Activated T-helper 2 cell treated with anti-CD3 and anti-CD28 coated beads, Interferon-gamma antibody, Interleukin-2, Interleukin-4, amounts not matched to agents 10 μg/mL and 5 μg/mL and 100 μg/mL, durations not matched to agents 14 hours and 24 hours and 36 hours (primary cell): ENCODE measurements around the gene AAMP. TPM values are rescaled to one million over a fixed set of nuclear protein-coding genes. Genes with fewer than 3 reads are reported as not detected.

Experiments
- DNase-seq: peaks from one replicate; pipeline ENCODE4 v3.0.0; 2021; ENCODE audit warnings: low spot score
- H3K27ac Mint-ChIP-seq: one replicate; pipeline ENCODE4 v1.8.0; 2021; ENCODE audit warnings: mixed read lengths
- H3K27me3 Mint-ChIP-seq: one replicate; pipeline ENCODE4 v1.8.0; 2021; ENCODE audit warnings: low read depth, mixed read lengths
- H3K36me3 Mint-ChIP-seq: one replicate; pipeline ENCODE4 v1.8.0; 2021; ENCODE audit warnings: low read depth, mixed read lengths
- H3K4me1 Mint-ChIP-seq: one replicate; pipeline ENCODE4 v1.8.0; 2021; ENCODE audit warnings: low read depth, mixed read lengths
- H3K4me3 Mint-ChIP-seq: one replicate; pipeline ENCODE4 v1.8.0; 2021; ENCODE audit warnings: low read depth, mild to moderate bottlenecking, moderate library complexity, mixed read lengths
- H3K9me3 Mint-ChIP-seq: one replicate; pipeline ENCODE4 v1.8.0; 2021; ENCODE audit warnings: mixed read lengths
- intact Hi-C: fragments of 100-400 bp; cut with micrococcal nuclease; formaldehyde crosslinking; loops from one replicate; pipeline ENCODE4 v1.15.1; 2023
- total RNA-seq: library from RNA; stranded (reverse); gene quantifications from 2 replicates; pipeline ENCODE4 v1.2.3, GENCODE V29; 2022

AAMP gene
- total RNA-seq, 1 donor from 2014 or later: 82.4 TPM

DNA sequence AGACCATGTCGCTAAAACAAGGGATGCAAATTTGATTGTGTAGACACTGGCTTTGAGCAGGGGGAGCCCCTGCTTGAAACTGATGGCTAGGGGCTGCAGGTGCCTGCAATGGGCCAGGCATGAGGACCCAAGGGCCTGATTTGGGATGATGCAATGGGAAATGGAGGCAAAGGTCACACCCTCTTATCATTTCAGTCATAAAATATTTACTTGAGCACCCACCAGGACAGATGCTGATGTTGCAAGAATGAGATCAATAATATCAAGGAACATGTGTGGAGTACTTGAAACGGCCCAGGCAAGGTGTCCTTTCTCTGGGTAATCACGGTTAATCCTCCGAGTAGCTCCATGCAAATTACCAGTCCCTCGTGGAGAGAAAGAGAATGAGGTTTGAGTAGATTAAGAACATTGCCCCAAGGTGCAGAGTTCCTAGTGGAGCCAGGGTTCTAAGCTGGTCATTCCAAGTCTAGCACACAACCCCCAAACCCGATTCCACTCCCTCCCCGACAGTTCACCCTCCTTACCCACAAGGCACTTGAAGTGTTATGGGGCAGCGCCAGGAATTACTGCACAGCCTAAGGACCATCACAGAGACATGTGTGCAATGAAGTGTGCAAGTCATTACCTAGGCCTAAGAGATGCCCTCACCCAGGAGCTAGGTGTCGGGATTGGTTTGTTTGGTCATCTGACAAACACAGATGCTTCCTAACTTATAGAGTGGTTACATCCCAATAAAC, 36.4 kb upstream of the AAMP start:
- Mint-ChIP-seq H3K36me3 (no peaks in the 10 kb centered on the region), H3K27ac (no peak overlapping the region), H3K4me3 (no peak overlapping the region), H3K9me3 (no peaks in the 10 kb centered on the region), H3K4me1 (peaks cover 5% of the 10 kb centered on the region), H3K27me3 (peaks cover 2% of the 10 kb centered on the region)
- DNase-seq: no peak
- intact Hi-C loops: no loop called here

- Mint-ChIP-seq H3K36me3 (no peaks in the 10 kb centered on the region), H3K27ac (no peak overlapping the region), H3K9me3 (no peaks in the 10 kb centered on the region), H3K27me3 (peaks cover 2% of the 10 kb centered on the region), H3K4me1 (peaks cover 8% of the 10 kb centered on the region), H3K4me3 (no peak overlapping the region)
- no peak for DNase-seq
- intact Hi-C loops: no loop called here
Observed at GRCh38 chr2:218305383-218305782, 35.4 kb upstream of the AAMP start.

- intact Hi-C loops: loop anchor here (1.0 kb wide), 4 partner anchors 11 to 347 kb away; partner anchors contain the start of gene CATIP
- Mint-ChIP-seq H3K27ac (peak overlapping the region; percentile 33), H3K36me3 (no peaks in the 10 kb centered on the region), H3K4me1 (peaks cover 5% of the 10 kb centered on the region), H3K4me3 (no peak overlapping the region), H3K27me3 (no peaks in the 10 kb centered on the region), H3K9me3 (no peaks in the 10 kb centered on the region)
- peak; percentile 80 for DNase-seq
Observed at GRCh38 chr2:218301176-218301819, 31.4 kb upstream of the AAMP start.

GRCh38 chr2:218300141-218300540, 30.2 kb upstream of the AAMP start:
- Mint-ChIP-seq H3K27me3 (no peaks in the 10 kb centered on the region), H3K4me3 (no peak overlapping the region), H3K4me1 (peaks cover 8% of the 10 kb centered on the region), H3K9me3 (no peaks in the 10 kb centered on the region), H3K27ac (no peak overlapping the region), H3K36me3 (no peaks in the 10 kb centered on the region)
- intact Hi-C loops: no loop called here
- DNase-seq: no peak

- Mint-ChIP-seq H3K4me1 (peaks cover 15% of the 10 kb centered on the region), H3K36me3 (no peaks in the 10 kb centered on the region), H3K27me3 (no peaks in the 10 kb centered on the region), H3K27ac (no peak overlapping the region), H3K9me3 (no peaks in the 10 kb centered on the region), H3K4me3 (no peak overlapping the region)
- DNase-seq: no peak
- intact Hi-C loops: no loop called here
Observed at GRCh38 chr2:218298314-218298875, 28.5 kb upstream of the AAMP start.

- no peak for DNase-seq
Observed at GRCh38 chr2:218296847-218297246, 26.9 kb upstream of the AAMP start.

GRCh38 chr2:218296200-218296599, 26.3 kb upstream of the AAMP start:
- H3K4me1 Mint-ChIP-seq: peaks cover 20% of the 10 kb centered on the region
- no peaks in the 10 kb centered on the region for H3K9me3 Mint-ChIP-seq
- intact Hi-C loops: no loop called here
- no peak overlapping the region for H3K4me3 Mint-ChIP-seq
- no peaks in the 10 kb centered on the region for H3K27me3 Mint-ChIP-seq
- H3K36me3 Mint-ChIP-seq: no peaks in the 10 kb centered on the region
- DNase-seq: no peak
- no peak overlapping the region for H3K27ac Mint-ChIP-seq

More at GRCh38 chr2:218296847-218297246, 26.9 kb upstream of the AAMP start:
- Mint-ChIP-seq H3K27ac (no peak overlapping the region), H3K4me3 (no peak overlapping the region), H3K36me3 (no peaks in the 10 kb centered on the region), H3K4me1 (peaks cover 21% of the 10 kb centered on the region), H3K9me3 (no peaks in the 10 kb centered on the region), H3K27me3 (no peaks in the 10 kb centered on the region)
- intact Hi-C loops: no loop called here

DNA sequence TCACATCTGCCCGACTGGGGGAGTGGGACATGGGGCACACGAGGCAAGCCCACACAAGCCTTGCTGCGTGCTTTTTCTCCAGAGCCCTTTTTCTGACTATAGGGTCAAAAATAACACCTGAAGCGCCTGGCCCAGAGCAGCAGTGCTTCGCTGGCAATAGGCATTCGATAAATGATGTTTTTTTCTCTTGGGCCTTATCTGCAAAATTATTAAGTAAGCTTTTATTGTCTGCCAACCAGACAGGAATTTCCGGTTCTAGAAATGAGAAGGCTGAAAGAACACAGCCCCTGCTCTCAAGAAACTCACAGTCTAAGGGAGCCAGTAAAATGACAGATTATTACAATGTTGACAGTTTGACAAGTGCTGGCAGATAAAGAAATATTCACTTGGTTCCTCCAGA, 25.1 kb upstream of the AAMP start:
- Mint-ChIP-seq H3K27me3 (no peaks in the 10 kb centered on the region), H3K4me3 (no peak overlapping the region), H3K4me1 (peaks cover 30% of the 10 kb centered on the region), H3K9me3 (no peaks in the 10 kb centered on the region), H3K36me3 (peaks cover 4% of the 10 kb centered on the region), H3K27ac (no peak overlapping the region)
- no peak for DNase-seq
- intact Hi-C loops: no loop called here

- H3K27ac Mint-ChIP-seq: no peak overlapping the region
- no peak for DNase-seq
- H3K27me3 Mint-ChIP-seq: no peaks in the 10 kb centered on the region
- peaks cover 35% of the 10 kb centered on the region for H3K4me1 Mint-ChIP-seq
- intact Hi-C loops: loop anchor here (5.0 kb wide), 1 partner anchor 73 kb away; no protein-coding TSS in a partner anchor
- H3K36me3 Mint-ChIP-seq: peaks cover 9% of the 10 kb centered on the region
- no peak overlapping the region for H3K4me3 Mint-ChIP-seq
- H3K9me3 Mint-ChIP-seq: no peaks in the 10 kb centered on the region
Observed at GRCh38 chr2:218294430-218295022, 24.6 kb upstream of the AAMP start.

- DNase-seq: no peak
- H3K4me1 Mint-ChIP-seq: peaks cover 40% of the 10 kb centered on the region
- H3K9me3 Mint-ChIP-seq: no peaks in the 10 kb centered on the region
- H3K36me3 Mint-ChIP-seq: peaks cover 12% of the 10 kb centered on the region
- peak overlapping the region; percentile 37 for H3K4me3 Mint-ChIP-seq
- no peaks in the 10 kb centered on the region for H3K27me3 Mint-ChIP-seq
- intact Hi-C loops: loop anchor here (5.0 kb wide), 1 partner anchor 73 kb away; no protein-coding TSS in a partner anchor
- H3K27ac Mint-ChIP-seq: no peak overlapping the region
Observed at GRCh38 chr2:218293715-218294429, 23.9 kb upstream of the AAMP start.

DNA sequence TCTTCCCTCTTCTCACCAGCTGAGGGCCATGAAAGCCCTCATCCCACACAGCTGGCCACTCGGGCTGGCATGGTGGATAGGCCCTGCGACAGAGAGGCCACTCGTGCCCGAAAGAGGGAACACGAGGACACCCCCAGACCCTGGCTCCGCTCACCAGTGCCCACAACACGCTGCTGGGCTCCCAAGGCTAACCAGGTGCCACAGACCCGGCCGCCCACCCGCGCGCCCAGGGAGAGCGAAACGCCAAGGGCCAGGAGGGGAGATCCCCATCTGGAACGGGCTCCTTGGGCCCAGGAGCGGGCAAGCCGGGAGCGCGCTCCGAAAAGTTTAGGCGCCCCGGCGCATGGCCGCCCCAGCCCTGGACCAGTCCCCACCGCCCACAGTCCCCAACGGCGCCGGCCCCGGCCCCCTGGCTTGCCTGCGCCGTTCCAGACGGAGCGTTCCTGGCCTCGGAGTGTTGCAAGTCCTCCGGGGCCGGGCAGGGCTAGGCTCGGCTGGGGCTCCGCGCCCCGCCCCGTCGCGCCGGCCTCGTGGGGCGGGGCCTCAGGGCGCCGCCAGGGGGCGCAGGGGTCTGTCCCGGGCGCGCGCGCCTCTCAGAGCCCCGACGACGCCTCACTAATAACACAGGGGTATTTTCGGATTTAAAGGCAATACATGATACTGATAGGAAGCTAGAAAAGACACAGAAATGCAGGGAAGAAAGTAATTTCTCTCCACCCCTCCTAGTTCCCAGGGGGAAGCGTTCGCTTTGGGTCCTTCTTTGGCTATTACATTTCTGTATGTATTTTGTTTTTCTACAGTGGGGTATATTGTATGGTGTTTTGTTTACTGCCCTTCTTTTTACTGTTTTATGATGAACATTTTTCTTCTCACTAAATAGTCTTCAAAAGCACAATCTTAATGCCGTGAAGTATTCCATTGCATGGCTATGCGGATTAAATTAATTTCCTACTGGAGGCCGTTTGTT, 22.4 kb upstream of the AAMP start, which contains the start of gene TMBIM1:
TMBIM1 (minus strand) TSS at position 456 of the 967 bp plus-strand sequence. CDS start 10,362 bp downstream, outside the sequence.
- Mint-ChIP-seq H3K27ac (peak within 1 kb of the TSS; percentile 93), H3K4me3 (peak within 1 kb of the TSS; percentile 87), H3K9me3 (no peaks in the 10 kb centered on the region), H3K4me1 (peaks cover 50% of the 10 kb centered on the region), H3K27me3 (no peaks in the 10 kb centered on the region), H3K36me3 (peaks cover 17% of the 10 kb centered on the region)
- intact Hi-C loops: loop anchor here (5.0 kb wide), 1 partner anchor 75 kb away; no protein-coding TSS in a partner anchor
- DNase-seq: peak; percentile 76
